OCI-LY3 (cell line): Measurements from ENCODE around the gene SMAD7.
"Not testable (repeated sequence)": the region's sequence is repeated elsewhere in the genome, so short reads cannot be mapped to it uniquely, and the experiment has no call there.

Source experiments
- H2AFZ ChIP-seq: fragments of 200-600, 300-600 bp; shearing (Covaris generic); 2 replicates; pipeline ENCODE4 v1.6.0; 2014; ENCODE audit warnings: antibody characterized with exemption, low read depth, low read length
- H3K27ac ChIP-seq: fragments of 200-600, 300-600 bp; sonication (generic); 2 replicates; pipeline ENCODE4 v1.5.1; 2014; ENCODE audit warnings: mild to moderate bottlenecking, low read length, moderate library complexity, mixed read lengths
- H3K27me3 ChIP-seq: fragments of 200-600, 300-600 bp; sonication (generic); 2 replicates; pipeline ENCODE4 v1.6.1; 2014; ENCODE audit warnings: low read depth, low read length, mixed read lengths
- H3K36me3 ChIP-seq: fragments of 200-600, 300-600 bp; sonication (generic); replicated peaks from 2 replicates; pipeline ENCODE3; 2014; ENCODE audit warnings: low read depth, low read length, mixed read lengths
- H3K4me1 ChIP-seq: fragments of 300-600, 200-600 bp; sonication (generic); 2 replicates; pipeline ENCODE4 v1.6.1; 2014; ENCODE audit warnings: low read length, mixed read lengths
- H3K4me2 ChIP-seq: fragments of 200-600, 300-600 bp; sonication (generic); 2 replicates; pipeline ENCODE4 v1.6.1; 2014; ENCODE audit warnings: low read length, mixed read lengths
- H3K4me3 ChIP-seq: fragments of 300-600, 200-600 bp; sonication (generic); 2 replicates; pipeline ENCODE4 v1.5.1; 2014; ENCODE audit warnings: antibody characterized with exemption, mild to moderate bottlenecking, low read length, moderate library complexity
- H3K79me2 ChIP-seq: fragments of 300-600, 200-600 bp; shearing (Covaris generic); 2 replicates; pipeline ENCODE4 v1.6.1; 2014; ENCODE audit warnings: mild to moderate bottlenecking, low read length, mixed read lengths
- H3K9ac ChIP-seq: fragments of 300-600, 200-600 bp; shearing (Covaris generic); 2 replicates; pipeline ENCODE4 v1.6.0; 2014; ENCODE audit warnings: mild to moderate bottlenecking, low read length, moderate library complexity
- H3K9me3 ChIP-seq: fragments of 200-600, 300-600 bp; shearing (Covaris generic); 2 replicates; pipeline ENCODE4 v1.6.1; 2014; ENCODE audit warnings: low read length, mixed read lengths; ENCODE audit not compliant: insufficient read depth
- H4K20me1 ChIP-seq: fragments of 200-600, 300-600 bp; sonication (generic); 2 replicates; pipeline ENCODE4 v1.6.1; 2016; ENCODE audit warnings: low read length, mixed read lengths; ENCODE audit not compliant: insufficient read depth
- EZH2phosphoT487 ChIP-seq: fragments of 200-600 bp; shearing (Covaris generic); IDR thresholded peaks from 2 replicates; pipeline ENCODE4 v1.6.1; 2018; ENCODE audit warnings: antibody characterized with exemption, mixed run types, low read depth
- TF ChIP-seq, protein P1 (sequence below): fragments of 200-600, 300-600 bp; sonication (generic); IDR thresholded peaks from 2 replicates; pipeline ENCODE4 v1.5.1; 2014; ENCODE audit warnings: antibody characterized with exemption, low read length, low read depth

The SMAD7 gene

DNA sequence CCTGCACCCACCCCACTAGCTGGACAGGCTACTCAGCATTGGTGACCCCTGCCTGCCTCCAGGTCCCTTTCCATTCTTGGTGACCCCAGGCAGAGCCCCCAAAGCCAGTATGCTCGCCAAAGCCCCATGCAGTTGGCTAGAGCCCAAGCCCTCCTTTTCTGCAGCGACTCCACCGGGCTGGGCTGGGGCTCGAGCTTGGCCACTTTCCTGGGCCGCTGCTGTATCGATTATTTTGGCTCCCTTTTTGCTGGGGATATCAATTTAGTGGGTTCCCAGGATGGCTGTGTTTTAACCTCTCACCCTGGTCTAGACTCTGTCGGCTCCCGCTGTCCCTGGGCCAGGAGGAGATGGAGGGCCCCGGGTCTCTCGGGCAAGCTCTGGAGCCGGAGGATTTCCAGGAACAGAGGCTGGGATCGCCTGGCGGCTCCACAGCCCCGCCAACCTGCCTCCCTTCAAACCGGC, 76.0 kb downstream of the SMAD7 start:
- H3K27me3 ChIP-seq, result peaks cover 25% of the 10 kb centered on the region
- H3K36me3 ChIP-seq, result no peaks in the 10 kb centered on the region
- H2AFZ ChIP-seq, result no peak overlapping the region
- H3K9me3 ChIP-seq, result no peaks in the 10 kb centered on the region
- no peaks in the 10 kb centered on the region for H3K79me2 ChIP-seq
- no peak overlapping the region for H3K9ac ChIP-seq
- no peak for TF ChIP-seq EZH2phosphoT487
- TF ChIP-seq, protein P1, sequence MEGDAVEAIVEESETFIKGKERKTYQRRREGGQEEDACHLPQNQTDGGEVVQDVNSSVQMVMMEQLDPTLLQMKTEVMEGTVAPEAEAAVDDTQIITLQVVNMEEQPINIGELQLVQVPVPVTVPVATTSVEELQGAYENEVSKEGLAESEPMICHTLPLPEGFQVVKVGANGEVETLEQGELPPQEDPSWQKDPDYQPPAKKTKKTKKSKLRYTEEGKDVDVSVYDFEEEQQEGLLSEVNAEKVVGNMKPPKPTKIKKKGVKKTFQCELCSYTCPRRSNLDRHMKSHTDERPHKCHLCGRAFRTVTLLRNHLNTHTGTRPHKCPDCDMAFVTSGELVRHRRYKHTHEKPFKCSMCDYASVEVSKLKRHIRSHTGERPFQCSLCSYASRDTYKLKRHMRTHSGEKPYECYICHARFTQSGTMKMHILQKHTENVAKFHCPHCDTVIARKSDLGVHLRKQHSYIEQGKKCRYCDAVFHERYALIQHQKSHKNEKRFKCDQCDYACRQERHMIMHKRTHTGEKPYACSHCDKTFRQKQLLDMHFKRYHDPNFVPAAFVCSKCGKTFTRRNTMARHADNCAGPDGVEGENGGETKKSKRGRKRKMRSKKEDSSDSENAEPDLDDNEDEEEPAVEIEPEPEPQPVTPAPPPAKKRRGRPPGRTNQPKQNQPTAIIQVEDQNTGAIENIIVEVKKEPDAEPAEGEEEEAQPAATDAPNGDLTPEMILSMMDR, result no peak
- no peak overlapping the region for H3K4me2 ChIP-seq
- H3K4me3 ChIP-seq, result no peak overlapping the region
- no peak overlapping the region for H3K27ac ChIP-seq
- peaks cover 12% of the 10 kb centered on the region for H3K4me1 ChIP-seq
- H4K20me1 ChIP-seq, result no peaks in the 10 kb centered on the region

DNA sequence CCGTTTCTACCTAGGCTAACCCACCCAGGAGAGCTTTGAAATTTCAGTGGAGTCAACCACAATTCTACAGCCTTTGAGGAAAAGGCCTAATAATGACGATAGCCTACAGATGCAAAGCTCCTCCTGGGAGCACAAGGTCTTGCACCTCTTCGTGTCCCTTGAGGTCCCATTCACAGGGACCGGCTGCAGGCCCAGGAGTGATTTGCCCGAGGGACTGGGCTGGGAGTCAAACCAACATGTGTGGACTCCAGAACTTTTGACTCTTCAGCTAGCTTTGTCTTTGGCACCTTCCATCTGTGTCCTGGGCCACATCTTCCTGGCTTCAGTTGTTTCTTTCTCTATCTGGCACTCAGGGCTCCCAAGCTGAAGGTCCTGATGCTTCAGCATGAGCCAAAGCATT, 76.5 kb downstream of the SMAD7 start:
- no peaks in the 10 kb centered on the region for H3K79me2 ChIP-seq
- no peaks in the 10 kb centered on the region for H4K20me1 ChIP-seq
- no peak overlapping the region for H2AFZ ChIP-seq
- H3K27ac ChIP-seq, result no peak overlapping the region
- peaks cover 13% of the 10 kb centered on the region for H3K4me1 ChIP-seq
- peaks cover 20% of the 10 kb centered on the region for H3K27me3 ChIP-seq
- TF ChIP-seq, protein P1, result no peak
- TF ChIP-seq EZH2phosphoT487, result no peak
- no peak overlapping the region for H3K4me3 ChIP-seq
- no peak overlapping the region for H3K4me2 ChIP-seq
- H3K36me3 ChIP-seq, result no peaks in the 10 kb centered on the region
- no peak overlapping the region for H3K9ac ChIP-seq
- H3K9me3 ChIP-seq, result no peaks in the 10 kb centered on the region

DNA sequence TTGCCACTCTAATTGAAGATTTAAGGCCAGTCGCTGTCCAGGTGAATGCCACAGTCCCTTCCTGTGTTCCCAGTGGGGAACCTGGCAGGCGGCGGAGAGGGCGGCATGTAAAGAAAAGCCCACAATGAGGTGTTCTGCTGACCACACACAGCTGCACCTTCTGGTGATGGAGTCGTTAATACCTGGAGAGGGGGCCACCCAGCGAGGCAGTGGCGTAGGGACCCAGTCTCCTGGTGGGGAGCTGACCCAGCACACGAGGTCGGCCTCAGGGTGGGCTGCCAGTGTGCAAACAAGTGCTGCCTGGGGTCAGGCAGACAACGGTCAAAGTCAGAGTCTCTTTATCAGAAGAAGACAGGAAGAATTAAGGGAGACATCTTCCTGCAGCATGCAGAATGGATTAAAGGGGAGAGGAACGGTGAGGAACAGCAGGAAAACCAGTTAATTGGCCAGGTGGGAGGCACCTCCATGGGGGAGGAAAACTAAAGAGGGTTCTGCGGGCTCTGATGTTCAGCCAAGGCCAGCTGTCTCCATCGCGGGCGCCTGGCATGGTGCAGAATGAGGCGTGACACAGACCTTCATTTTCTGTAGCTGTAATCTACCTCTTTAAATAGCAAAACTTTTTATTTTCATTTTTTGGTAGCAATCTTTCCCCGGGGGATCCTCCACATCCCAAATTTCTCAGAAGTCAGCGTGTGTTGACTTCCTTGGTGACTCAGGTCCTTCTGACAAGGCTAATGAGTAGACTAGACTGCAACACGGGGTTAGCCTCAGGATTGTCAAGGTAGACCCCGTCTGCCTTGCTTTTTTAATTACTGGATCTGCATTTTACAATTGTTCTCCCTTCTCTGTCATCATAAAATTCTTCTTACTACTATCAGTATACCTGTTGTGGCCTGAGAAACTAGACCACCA, 78.3 kb downstream of the SMAD7 start:
- no peak overlapping the region for H2AFZ ChIP-seq
- H3K4me1 ChIP-seq, result peaks cover 26% of the 10 kb centered on the region
- no peaks in the 10 kb centered on the region for H4K20me1 ChIP-seq
- H3K27ac ChIP-seq, result no peak overlapping the region
- no peak overlapping the region for H3K4me2 ChIP-seq
- H3K9ac ChIP-seq, result no peak overlapping the region
- H3K9me3 ChIP-seq, result no peaks in the 10 kb centered on the region
- H3K36me3 ChIP-seq, result no peaks in the 10 kb centered on the region
- TF ChIP-seq, protein P1, result no peak
- no peak for TF ChIP-seq EZH2phosphoT487
- H3K4me3 ChIP-seq, result no peak overlapping the region
- H3K27me3 ChIP-seq, result peaks cover 6% of the 10 kb centered on the region; the same call in 1 of the 2 replicates
- no peaks in the 10 kb centered on the region for H3K79me2 ChIP-seq

DNA sequence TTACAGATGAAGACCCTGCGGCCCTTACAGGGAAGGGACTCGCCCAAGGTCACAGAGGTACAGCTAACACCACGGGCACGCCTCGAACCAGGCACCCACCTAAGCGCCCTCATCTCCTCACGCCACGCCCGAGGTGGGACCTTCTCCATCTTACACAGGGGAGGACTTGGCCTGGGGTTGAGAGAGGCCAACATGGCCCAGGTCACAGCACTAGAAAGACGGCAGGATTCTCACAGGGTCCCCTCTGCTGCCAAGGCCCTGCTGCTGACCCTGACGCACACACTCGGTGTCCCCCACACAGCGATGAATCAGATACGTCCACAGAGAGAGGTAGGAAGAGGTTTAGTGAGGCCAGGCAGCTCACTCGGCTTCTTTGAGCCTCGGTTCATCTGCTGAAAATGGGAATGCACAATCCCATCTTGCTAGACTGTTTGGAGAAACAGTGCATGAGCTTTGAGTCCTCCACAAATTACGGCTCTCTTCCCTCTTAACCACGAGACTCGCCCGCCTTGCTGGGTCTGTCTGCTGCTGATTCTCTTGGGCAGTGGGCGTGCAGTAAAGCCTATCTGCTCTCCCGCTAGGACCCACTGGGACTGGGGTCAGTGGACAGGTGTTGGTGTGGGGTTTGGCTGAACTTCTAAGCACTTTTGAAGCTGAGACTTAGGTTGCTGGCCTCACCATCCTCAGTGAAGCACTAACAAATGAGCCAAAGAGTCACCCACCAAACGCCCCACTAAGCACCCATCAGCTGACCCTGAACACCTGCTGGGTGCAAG, 79.2 kb downstream of the SMAD7 start:
- H3K27ac ChIP-seq, result no peak overlapping the region
- H4K20me1 ChIP-seq, result no peaks in the 10 kb centered on the region
- no peak overlapping the region for H2AFZ ChIP-seq
- no peak overlapping the region for H3K4me3 ChIP-seq
- no peak overlapping the region for H3K9ac ChIP-seq
- H3K4me1 ChIP-seq, result peaks cover 26% of the 10 kb centered on the region
- peaks cover 5% of the 10 kb centered on the region; the same call in 1 of the 2 replicates for H3K27me3 ChIP-seq
- H3K36me3 ChIP-seq, result no peaks in the 10 kb centered on the region
- no peaks in the 10 kb centered on the region for H3K9me3 ChIP-seq
- H3K4me2 ChIP-seq, result no peak overlapping the region
- H3K79me2 ChIP-seq, result no peaks in the 10 kb centered on the region
- TF ChIP-seq, protein P1, result no peak
- TF ChIP-seq EZH2phosphoT487, result no peak

DNA sequence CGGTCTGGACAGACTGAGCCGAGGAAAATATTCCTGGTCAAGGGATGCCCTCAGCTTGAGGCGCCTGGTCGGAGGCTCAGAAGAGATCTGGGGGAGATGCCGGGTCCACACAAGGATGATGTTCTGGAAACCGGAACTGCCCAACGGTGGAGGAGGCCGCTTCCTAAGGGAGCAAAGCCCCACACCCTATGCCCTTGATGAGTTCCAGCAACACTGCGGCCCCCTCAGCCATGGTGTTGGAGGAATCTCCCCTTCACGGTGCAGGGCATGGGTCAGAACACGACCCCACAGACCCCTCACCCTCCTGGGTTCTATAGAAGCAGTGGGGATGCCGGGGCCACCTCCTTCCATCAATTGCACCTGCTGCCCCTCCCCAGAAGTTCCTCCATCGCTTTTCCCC, 79.8 kb downstream of the SMAD7 start:
- H3K4me3 ChIP-seq, H3K27ac ChIP-seq, H3K4me2 ChIP-seq, H3K79me2 ChIP-seq, H2AFZ ChIP-seq, H4K20me1 ChIP-seq, H3K27me3 ChIP-seq, H3K36me3 ChIP-seq, H3K9me3 ChIP-seq, H3K9ac ChIP-seq: not testable (repeated sequence)
- peaks cover 25% of the 10 kb centered on the region for H3K4me1 ChIP-seq
